GM21515 (cell line): ENCODE data around the gene ITPR1.

ENCODE experiments used
- ATAC-seq: cut with Tn5 transposase; IDR thresholded peaks from one replicate; pipeline ENCODE4 v1.9.1; 2021; ENCODE audit not compliant: unreplicated experiment

The ITPR1 gene

DNA sequence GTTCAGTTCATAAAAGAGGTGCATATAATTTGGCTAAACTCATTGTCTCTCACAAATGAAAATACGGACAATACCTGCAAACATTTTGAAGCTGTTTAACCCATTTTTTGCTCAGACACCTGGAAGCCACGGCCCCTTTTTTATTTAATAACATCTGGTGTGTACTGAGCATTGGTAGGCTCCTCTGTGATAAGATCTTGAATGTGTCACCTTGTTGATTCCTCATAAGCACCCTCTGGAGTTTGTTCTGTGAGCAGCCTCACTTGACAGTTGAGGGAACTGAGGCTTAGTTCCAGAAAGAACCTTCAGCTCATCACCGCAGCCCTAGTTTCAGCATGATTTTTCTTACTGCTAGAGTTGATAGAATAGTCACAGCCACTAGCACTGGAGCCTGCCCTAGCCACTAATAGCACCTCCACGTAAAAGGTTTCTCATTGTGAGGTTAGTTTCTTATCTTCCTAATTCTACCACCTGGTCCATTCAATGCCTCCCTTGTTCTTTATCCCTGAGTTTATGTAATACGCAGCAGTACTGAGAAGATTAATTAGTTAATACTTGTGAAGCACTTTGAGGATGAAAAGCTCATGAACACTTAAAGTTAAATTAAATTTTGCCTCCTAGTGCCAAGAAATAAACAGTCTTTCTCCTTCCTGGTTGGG, 71.9 kb downstream of the ITPR1 start:
- ATAC-seq: no peak

- ATAC-seq: no peak
Measured at GRCh38 chr3:4565809-4566501, 72.8 kb downstream of the ITPR1 start.

GRCh38 chr3:4568841-4569240, 75.7 kb downstream of the ITPR1 start:
- no peak for ATAC-seq

DNA sequence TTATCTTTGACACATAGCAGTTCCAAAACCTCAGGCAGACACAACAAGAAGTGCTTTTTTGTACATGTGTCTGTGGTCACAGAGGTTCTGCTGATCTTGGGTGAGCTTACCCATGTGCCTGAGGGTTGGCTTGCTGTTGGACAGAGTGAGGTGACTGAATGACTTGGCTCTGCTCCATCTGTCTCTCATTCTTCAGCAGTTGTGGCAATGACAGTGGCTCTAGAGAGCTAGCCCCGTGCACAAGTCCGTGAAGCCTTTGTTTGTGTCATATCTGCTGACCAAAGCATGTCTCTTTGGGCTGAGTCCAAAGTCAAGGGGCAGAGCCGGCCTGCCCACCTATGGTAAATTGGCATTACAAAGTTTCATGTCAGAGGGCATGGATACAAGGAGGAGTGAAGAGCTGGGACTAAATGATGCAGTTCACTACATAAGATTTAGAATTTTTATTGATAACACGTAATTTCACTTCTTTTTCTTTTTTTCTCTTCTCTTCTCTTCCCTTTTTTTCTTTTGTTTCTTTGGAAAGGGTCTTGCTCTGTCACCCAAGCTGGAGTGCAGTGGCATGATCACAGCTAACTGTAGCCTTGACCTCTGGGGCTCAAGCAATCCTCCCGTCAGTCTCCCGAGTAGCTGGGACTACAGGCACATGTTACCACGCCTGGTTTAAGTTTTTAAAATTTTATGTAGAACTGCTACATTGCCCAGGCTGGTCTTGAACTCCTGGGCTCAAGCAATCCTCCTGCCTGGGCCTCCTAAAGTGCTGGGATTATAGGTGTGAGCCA, 77.9 kb downstream of the ITPR1 start:
- ATAC-seq: no peak

- no peak for ATAC-seq
Measured at GRCh38 chr3:4571690-4572334, 78.7 kb downstream of the ITPR1 start.

DNA sequence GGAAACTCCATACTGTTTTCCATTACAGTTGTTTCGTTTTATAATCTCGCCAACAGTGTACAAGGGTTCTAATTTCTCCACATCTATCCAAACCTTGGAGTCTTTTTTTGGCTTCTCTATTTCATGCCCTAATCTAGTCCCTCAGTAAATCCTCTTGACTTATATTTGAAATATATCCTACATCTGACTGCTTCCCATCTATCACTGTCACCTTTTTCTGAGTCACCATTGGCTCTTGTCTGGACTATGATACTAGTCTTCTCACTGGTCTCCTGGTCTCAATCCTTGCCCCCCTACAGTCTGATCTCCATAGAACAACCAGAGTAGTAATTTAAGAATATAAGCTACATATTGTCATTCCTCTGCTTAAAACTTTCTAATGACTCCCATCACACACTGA, 80.0 kb downstream of the ITPR1 start:
- ATAC-seq: no peak

DNA sequence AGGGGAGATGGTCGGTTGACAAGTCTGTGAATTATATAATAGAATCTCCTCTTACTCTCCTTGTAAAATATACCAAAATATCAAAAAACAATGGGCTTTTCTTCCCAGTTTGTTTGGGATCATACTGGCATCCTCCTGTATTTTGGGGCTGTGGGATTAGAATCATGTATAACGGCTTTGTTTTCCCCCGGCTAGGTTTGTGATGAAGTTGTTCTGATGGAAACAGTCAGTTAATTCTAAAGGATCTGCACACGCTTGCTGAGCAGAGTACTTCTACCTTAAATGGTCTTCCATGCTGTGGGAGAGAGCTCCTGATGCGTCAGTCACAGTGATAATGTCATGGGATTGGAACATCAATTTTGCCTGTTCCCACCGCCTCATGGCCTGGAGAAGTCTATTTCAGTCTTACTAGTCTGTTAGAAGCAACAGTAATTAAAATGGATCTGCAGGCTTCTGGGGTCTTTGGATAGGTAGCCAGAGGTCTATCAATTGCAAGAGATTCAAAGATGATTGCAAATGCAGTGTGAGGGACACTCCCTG, 81.3 kb downstream of the ITPR1 start:
- ATAC-seq: no peak

- ATAC-seq: no peak
Measured at GRCh38 chr3:4575381-4575780, 82.2 kb downstream of the ITPR1 start.

DNA sequence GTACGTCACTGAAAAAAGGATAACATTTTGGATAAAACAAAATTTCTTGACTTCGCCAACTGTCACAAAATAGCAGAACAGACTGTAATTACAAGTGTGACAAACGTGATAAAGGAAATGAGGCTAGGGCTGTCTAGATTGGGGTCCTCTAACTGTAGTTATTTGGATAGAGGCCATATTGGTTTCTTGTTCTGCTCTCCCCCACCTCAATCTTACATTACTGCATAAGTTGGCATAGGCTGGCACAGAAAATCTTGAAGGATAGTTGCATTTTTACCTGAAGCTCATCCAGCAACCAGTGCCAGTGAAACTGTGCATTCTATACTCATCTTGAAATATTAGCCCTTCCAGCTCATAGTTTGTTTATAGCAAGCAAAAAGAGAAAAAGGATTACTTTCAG, 84.6 kb downstream of the ITPR1 start:
- ATAC-seq: no peak

DNA sequence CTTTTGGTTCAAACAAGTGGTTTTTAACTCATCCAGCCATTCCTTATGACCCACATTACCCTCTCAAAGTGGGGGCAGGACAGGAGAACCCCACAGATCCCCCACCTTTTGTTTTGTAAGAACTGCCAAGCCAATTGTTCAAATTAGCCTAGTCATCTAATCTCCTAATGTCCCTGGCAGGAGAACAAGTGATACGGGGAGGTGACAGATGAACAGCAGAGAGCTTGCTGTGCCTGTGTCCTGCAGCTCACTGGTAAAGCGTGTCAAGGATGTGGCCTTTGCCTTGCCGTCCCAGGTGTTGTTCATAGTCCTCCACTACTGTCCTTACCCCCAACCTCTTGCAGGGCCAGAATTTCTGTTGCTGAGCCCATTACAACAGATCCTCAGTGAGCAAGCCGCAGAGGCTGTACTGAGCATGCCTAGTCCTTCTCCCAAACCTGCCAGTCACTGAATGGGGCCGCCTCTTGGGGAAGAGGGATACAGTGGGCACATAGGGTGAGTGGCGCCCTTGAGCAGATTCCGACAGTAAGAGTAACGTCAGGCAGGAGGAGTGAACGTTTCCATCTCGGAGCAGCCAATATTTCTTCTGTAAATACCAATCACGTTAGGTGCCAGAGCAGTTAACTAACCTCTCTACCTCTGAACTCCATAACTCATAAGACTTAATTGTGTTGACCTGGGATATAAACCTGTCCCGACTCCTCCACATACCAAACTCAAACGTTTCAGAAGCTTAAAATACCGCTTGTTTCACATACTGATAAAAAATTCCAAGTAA, 87.4 kb downstream of the ITPR1 start:
- ATAC-seq: no peak

GRCh38 chr3:4581124-4581424, 87.9 kb downstream of the ITPR1 start:
- ATAC-seq: no peak

DNA sequence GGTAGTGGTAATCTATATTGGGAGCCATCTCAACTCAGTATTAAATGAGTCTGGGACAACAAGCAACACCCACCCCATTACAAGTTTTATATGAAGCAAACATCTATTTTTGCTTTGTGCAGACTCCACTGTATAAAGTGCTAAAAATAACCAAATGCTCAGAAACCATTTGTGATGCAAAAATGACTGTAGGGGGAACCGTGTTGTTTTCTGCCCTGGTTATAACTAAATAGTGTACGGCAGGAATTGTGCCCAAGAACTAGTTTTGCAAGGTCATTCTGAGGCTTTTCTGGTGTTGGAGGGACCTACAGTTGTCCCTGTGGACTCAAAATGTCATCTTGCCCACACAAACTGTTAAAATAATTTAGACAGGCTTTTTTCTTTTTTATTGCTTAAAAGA, 88.3 kb downstream of the ITPR1 start:
- no peak for ATAC-seq

GRCh38 chr3:4581920-4582611, 88.9 kb downstream of the ITPR1 start:
- no peak for ATAC-seq

- no peak for ATAC-seq
Measured at GRCh38 chr3:4582624-4583023, 89.5 kb downstream of the ITPR1 start.

DNA sequence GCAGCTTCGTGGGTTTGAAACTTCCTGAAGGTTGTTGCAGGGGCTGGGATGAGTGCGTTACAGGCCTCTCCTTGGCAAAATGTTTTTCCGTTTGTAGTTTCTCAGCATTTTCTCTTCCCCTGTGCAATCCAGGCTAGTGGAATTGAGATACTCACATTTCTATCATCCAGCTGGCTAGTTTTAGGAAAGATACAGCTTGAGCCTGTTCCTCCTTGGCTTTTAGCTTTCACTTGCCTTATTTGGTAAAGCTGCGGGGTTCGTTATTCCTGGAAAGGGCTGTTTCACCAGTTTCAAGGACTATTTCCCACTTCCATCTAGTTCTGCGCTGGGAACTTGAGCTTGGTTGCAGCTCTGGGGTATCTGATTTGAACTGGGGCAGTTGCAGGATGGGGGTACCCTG, 90.3 kb downstream of the ITPR1 start:
- ATAC-seq: no peak

GRCh38 chr3:4584456-4585249, 91.5 kb downstream of the ITPR1 start:
- ATAC-seq: no peak

DNA sequence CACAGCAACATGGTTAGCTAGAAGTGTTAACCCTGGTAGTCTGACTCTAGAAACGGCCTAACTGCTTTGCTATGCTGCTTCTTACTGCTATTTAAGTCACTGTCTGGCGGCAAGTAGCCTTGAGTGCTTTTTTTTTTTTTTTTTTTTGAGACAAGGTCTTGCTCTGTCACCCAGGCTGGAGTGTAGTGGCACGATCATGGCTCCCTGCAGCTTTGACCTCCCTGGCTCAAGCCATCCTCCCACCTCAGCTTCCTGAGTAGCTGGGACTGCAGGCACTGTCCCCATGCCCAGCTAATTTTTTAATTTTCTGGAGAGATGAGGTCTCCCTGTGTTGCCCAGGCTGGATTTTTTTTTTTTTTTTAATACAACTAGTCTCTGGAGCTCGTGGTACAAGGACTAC, 93.2 kb downstream of the ITPR1 start:
- no peak for ATAC-seq

DNA sequence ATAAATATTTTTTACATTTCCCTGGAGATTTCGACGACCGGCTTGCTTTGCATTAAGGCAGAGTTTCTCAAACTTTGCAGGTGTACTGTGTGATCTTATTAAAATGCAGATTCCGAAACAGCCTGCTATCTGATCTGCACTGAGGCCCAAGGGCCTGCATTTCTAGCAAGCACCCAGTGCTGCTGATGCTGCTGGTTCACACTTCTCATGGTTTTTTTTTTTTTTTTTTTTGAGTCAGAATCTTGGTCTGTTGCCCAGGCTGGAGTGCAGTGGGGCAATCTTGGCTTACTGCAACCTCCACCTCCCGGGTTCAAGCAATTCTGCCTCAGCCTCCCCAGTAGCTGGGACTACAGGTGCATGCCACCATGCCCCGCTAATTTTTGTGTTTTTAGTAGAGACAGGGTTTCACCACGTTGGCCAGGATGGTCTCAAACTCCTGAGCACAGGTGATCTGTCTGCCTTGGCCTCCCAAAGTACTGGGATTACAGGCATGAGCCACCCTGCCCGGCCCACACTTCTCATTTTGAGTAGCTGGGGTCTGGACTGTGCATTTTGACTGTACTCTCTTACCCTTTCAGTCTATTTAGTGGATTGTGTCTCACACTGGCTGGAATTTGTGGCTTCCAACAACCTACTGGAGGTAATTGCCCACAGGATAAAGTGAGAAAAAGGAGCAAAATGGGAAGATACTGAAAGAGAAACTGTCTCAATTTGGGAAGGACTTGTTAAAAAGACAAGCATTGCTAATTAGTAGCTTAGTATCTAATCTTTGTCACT, 94.1 kb downstream of the ITPR1 start:
- no peak for ATAC-seq

GRCh38 chr3:4587838-4588105, 94.6 kb downstream of the ITPR1 start:
- ATAC-seq: no peak
